IMR-90 (cell line): ENCODE measurements around the gene DENR. TPM values are rescaled to one million over a fixed set of nuclear protein-coding genes. Genes with fewer than 3 reads are reported as not detected.

Experiments
- ATAC-seq: fragments of 200-7000 bp; cut with Tn5 transposase; 2 replicates; pipeline ENCODE4 v1.9.1; 2020; ENCODE audit warnings: low read depth, mild to moderate bottlenecking, moderate library complexity
- BruUV-seq: library from RNA; stranded (reverse); fragments of 400-500 nt; replicated peaks from 2 replicates; lab custom pipeline; 2021; lab: Mats Ljungman, UMichigan
- CTCF ChIA-PET: fragments of 300-600 bp; formaldehyde crosslinking; extraction: SDS; loops from one replicate; lab custom pipeline; 2021; ENCODE audit warnings: antibody characterized with exemption; lab: Yijun Ruan, JAX
- POLR2A ChIA-PET: fragments of 300-600 bp; sonication (Branson Sonifier 250); formaldehyde crosslinking; loops from one replicate; lab custom pipeline; 2022; ENCODE audit warnings: antibody characterized with exemption; ENCODE audit not compliant: unreplicated experiment; lab: Charles Lee
- DNase-seq: peaks from one replicate; pipeline ENCODE4 v3.0.0; 2013
- H2AFZ ChIP-seq: replicated peaks from 2 replicates; pipeline ENCODE3; 2013; ENCODE audit warnings: low read length, mild to moderate bottlenecking; ENCODE audit not compliant: poor library complexity
- H2AK5ac ChIP-seq: 2 replicates; pipeline ENCODE4 v1.6.1; 2013; ENCODE audit warnings: low read depth, low read length, inconsistent platforms
- H2AK9ac ChIP-seq: replicated peaks from 2 replicates; pipeline ENCODE3; 2013; ENCODE audit warnings: mild to moderate bottlenecking, low read depth, low read length, moderate library complexity; ENCODE audit not compliant: poor library complexity
- H2BK120ac ChIP-seq: 2 replicates; pipeline ENCODE4 v1.6.1; 2013; ENCODE audit warnings: low read depth, low read length, inconsistent platforms
- H2BK15ac ChIP-seq: 3 replicates; pipeline ENCODE4 v1.6.1; 2013; ENCODE audit warnings: low read depth, low read length, inconsistent platforms
- H2BK20ac ChIP-seq: 2 replicates; pipeline ENCODE4 v1.6.1; 2013; ENCODE audit warnings: low read depth, mild to moderate bottlenecking, inconsistent platforms, low read length, moderate library complexity
- H2BK5ac ChIP-seq: 2 replicates; pipeline ENCODE4 v1.6.1; 2013; ENCODE audit warnings: mild to moderate bottlenecking, low read depth, low read length, inconsistent platforms; ENCODE audit not compliant: poor library complexity, severe bottlenecking
- H3K14ac ChIP-seq: replicated peaks from 2 replicates; pipeline ENCODE4 v1.6.1; 2013; ENCODE audit warnings: low read depth, low read length, inconsistent platforms
- H3K18ac ChIP-seq: 2 replicates; pipeline ENCODE4 v1.6.1; 2013; ENCODE audit warnings: low read depth, low read length, control low read depth
- H3K23ac ChIP-seq: 2 replicates; pipeline ENCODE4 v1.6.1; 2013; ENCODE audit warnings: low read depth, low read length, inconsistent platforms
- H3K27ac ChIP-seq: 2 replicates; pipeline ENCODE4 v1.5.1; 2013; ENCODE audit warnings: mild to moderate bottlenecking, control low read depth, low read length; ENCODE audit not compliant: insufficient read depth
- H3K27me3 ChIP-seq: 2 replicates; pipeline ENCODE4 v1.6.1; 2013; ENCODE audit warnings: low read length; ENCODE audit not compliant: control insufficient read depth, insufficient read depth
- H3K36me3 ChIP-seq: 2 replicates; pipeline ENCODE4 v1.6.1; 2013; ENCODE audit warnings: low read length, mixed read lengths; ENCODE audit not compliant: control insufficient read depth, insufficient read depth
- H3K4ac ChIP-seq: 2 replicates; pipeline ENCODE4 v1.6.1; 2013; ENCODE audit warnings: low read depth, low read length, inconsistent platforms
- H3K4me1 ChIP-seq: 2 replicates; pipeline ENCODE4 v1.6.1; 2013; ENCODE audit warnings: low read length, mixed read lengths; ENCODE audit not compliant: control insufficient read depth, insufficient read depth
- H3K4me2 ChIP-seq: 2 replicates; pipeline ENCODE4 v1.6.1; 2013; ENCODE audit warnings: low read depth, mild to moderate bottlenecking, control low read depth, low read length, moderate library complexity
- H3K4me3 ChIP-seq: 2 replicates; pipeline ENCODE4 v1.5.1; 2013; ENCODE audit warnings: low read depth, mild to moderate bottlenecking, control low read depth, low read length, moderate library complexity; ENCODE audit not compliant: insufficient read depth
- H3K56ac ChIP-seq: 2 replicates; pipeline ENCODE4 v1.6.1; 2013; ENCODE audit warnings: low read length, inconsistent platforms; ENCODE audit not compliant: insufficient read depth; ENCODE audit errors: extremely low read depth
- H3K79me1 ChIP-seq, 2 experiments: 2 replicates each; pipeline ENCODE4 v1.6.1; 2013; ENCODE audit warnings: low read length in 2 of 2, inconsistent platforms in 1 of 2, low read depth in 1 of 2
- H3K9ac ChIP-seq: 2 replicates; pipeline ENCODE4 v1.6.1; 2013; ENCODE audit warnings: low read depth, low read length, control low read depth
- H3K9me1 ChIP-seq: 2 replicates; pipeline ENCODE4 v1.6.1; 2013; ENCODE audit warnings: low read length, inconsistent platforms; ENCODE audit not compliant: insufficient read depth
- H3K9me3 ChIP-seq: 2 replicates; pipeline ENCODE4 v1.6.1; 2013; ENCODE audit warnings: low read length; ENCODE audit not compliant: control insufficient read depth, insufficient read depth
- H4K20me1 ChIP-seq: 2 replicates; pipeline ENCODE4 v1.6.1; 2013; ENCODE audit warnings: low read length, inconsistent platforms; ENCODE audit not compliant: insufficient read depth
- H4K5ac ChIP-seq: 2 replicates; pipeline ENCODE4 v1.6.1; 2013; ENCODE audit warnings: mild to moderate bottlenecking, low read depth, low read length, control low read depth
- H4K8ac ChIP-seq, 2 experiments: 2 replicates each; pipeline ENCODE4 v1.6.1; 2013; ENCODE audit warnings: low read depth in 2 of 2, low read length in 2 of 2, control low read depth in 1 of 2, inconsistent platforms in 1 of 2
- H4K91ac ChIP-seq: 2 replicates; pipeline ENCODE4 v1.6.1; 2013; ENCODE audit warnings: low read depth, low read length, inconsistent platforms; ENCODE audit not compliant: insufficient read depth
- CEBPB ChIP-seq: IDR thresholded peaks from 2 replicates; pipeline ENCODE4 v1.6.1; 2012; ENCODE audit warnings: low read depth, low read length, improper control_type of control experiment
- POLR2A ChIP-seq: IDR thresholded peaks from 2 replicates; pipeline ENCODE4 v1.6.1; 2012; ENCODE audit warnings: mild to moderate bottlenecking, low read depth, low read length
- WGBS, 2 experiments: methylation state at CpG; one replicate each; pipeline versions ENCODE4 v1.1.5 to v1.1.7; 2013; ENCODE audit warnings: missing lambda C conversion rate in 2 of 2; ENCODE audit not compliant: insufficient read length in 1 of 2; ENCODE audit errors: extremely low coverage in 2 of 2; 5-methylcytosine and 5-hydroxymethylcytosine counted together
- dilution Hi-C: fragments of 300-500 bp; cut with HindIII; formaldehyde crosslinking; loops from one replicate; pipeline ENCODE4 v1.14.3; 2018; ENCODE audit warnings: low sequenced_read_pairs; ENCODE audit not compliant: unreplicated experiment
- in situ Hi-C: fragments of 300-500 bp; cut with MboI; formaldehyde crosslinking; loops from 3 replicates; pipeline ENCODE4 v1.14.3; 2019; ENCODE audit warnings: low sequenced_read_pairs, inconsistent platforms, mixed read lengths
- intact Hi-C: fragments of 100-400 bp; cut with micrococcal nuclease; formaldehyde crosslinking; loops from 2 replicates; pipeline ENCODE4 v1.10.0; 2022
- polyA plus RNA-seq, 3 experiments: library from polyadenylated mRNA; depleted of rRNA; stranded (reverse); fragments of >200 nt; gene quantifications; 2 replicates each; pipeline ENCODE4 v1.2.3, GENCODE V29; 2012; ENCODE audit warnings: low replicate concordance in 1 of 3
- total RNA-seq: library from RNA; depleted of rRNA; stranded (reverse); fragments of >200 nt; gene quantifications from 2 replicates; pipeline ENCODE4 v1.2.3, GENCODE V29; 2012
- TF ChIP-seq, protein P1 (sequence below): fragments of 150-350 bp; IDR thresholded peaks from 2 replicates; pipeline ENCODE4 v1.6.1; 2017; ENCODE audit warnings: mild to moderate bottlenecking, antibody characterized with exemption, low read length, low read depth
- TF ChIP-seq, protein P2 (sequence below): conservative IDR thresholded peaks from 2 replicates; pipeline ENCODE4 v1.5.1; 2012; ENCODE audit warnings: mild to moderate bottlenecking, low read depth, low read length, improper control_type of control experiment

Gene DENR
- total and polyA plus RNA-seq, 2 of the 4 experiments (the other 2 are of a cell fraction), result 8.2 to 24.5 TPM

DNA sequence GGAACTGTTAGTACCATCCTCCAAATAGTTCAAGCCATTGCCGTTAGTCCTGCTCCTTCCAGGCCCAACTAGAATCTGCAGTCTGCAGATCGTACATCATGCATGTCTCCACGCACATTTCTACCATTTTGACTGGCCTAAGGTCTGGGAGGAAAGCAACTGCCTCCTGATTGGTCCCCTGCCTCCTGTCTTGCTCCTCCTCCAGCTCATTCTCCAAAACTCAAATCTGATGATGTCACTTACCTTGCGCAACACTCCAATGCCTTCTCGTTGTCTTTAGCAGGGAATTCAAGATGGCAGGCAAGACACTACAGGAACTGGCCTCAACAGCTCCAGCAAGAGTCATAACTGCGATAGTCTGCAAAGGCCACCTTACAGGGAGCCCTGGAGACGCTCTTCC is 12.3 kb upstream of the DENR start:
- peak overlapping the region; percentile 50 for H2AK9ac ChIP-seq
- no peak overlapping the region for H4K5ac ChIP-seq
- no peak overlapping the region for H2BK20ac ChIP-seq
- H2AK5ac ChIP-seq, result no peak overlapping the region
- no peak overlapping the region for H3K56ac ChIP-seq
- in situ Hi-C loops (no loop called here), dilution Hi-C loops (no loop called here), intact Hi-C loops (no loop called here)
- H3K9ac ChIP-seq, result no peak overlapping the region
- DNase-seq (no peak), ATAC-seq (no peak)
- H3K14ac ChIP-seq, result no peak overlapping the region
- ChIA-PET POLR2A (interaction anchor here (0.7 kb wide), 1 partner anchor 26 kb away, joined by 3 read pairs; no protein-coding TSS in a partner anchor), CTCF (no interaction called here)
- no peaks in the 10 kb centered on the region for H3K36me3 ChIP-seq
- no peaks in the 10 kb centered on the region for H3K9me1 ChIP-seq
- no peak overlapping the region for H2BK5ac ChIP-seq
- no peaks in the 10 kb centered on the region for H3K27me3 ChIP-seq
- no peak overlapping the region for H2BK120ac ChIP-seq
- no peaks in the 10 kb centered on the region for H3K79me1 ChIP-seq
- no peak overlapping the region for H4K91ac ChIP-seq
- H3K4ac ChIP-seq, result no peak overlapping the region
- TF ChIP-seq CEBPB (peak; percentile 94), POLR2A (no peak)
- TF ChIP-seq, protein P1, sequence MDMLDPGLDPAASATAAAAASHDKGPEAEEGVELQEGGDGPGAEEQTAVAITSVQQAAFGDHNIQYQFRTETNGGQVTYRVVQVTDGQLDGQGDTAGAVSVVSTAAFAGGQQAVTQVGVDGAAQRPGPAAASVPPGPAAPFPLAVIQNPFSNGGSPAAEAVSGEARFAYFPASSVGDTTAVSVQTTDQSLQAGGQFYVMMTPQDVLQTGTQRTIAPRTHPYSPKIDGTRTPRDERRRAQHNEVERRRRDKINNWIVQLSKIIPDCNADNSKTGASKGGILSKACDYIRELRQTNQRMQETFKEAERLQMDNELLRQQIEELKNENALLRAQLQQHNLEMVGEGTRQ, result no peak
- TF ChIP-seq, protein P2, sequence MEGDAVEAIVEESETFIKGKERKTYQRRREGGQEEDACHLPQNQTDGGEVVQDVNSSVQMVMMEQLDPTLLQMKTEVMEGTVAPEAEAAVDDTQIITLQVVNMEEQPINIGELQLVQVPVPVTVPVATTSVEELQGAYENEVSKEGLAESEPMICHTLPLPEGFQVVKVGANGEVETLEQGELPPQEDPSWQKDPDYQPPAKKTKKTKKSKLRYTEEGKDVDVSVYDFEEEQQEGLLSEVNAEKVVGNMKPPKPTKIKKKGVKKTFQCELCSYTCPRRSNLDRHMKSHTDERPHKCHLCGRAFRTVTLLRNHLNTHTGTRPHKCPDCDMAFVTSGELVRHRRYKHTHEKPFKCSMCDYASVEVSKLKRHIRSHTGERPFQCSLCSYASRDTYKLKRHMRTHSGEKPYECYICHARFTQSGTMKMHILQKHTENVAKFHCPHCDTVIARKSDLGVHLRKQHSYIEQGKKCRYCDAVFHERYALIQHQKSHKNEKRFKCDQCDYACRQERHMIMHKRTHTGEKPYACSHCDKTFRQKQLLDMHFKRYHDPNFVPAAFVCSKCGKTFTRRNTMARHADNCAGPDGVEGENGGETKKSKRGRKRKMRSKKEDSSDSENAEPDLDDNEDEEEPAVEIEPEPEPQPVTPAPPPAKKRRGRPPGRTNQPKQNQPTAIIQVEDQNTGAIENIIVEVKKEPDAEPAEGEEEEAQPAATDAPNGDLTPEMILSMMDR, result no peak
- no peak overlapping the region for H3K4me3 ChIP-seq
- no peak overlapping the region for H3K23ac ChIP-seq
- no TSS peak for BruUV-seq
- H3K18ac ChIP-seq, result no peak overlapping the region
- no peaks in the 10 kb centered on the region for H3K4me1 ChIP-seq
- H3K4me2 ChIP-seq, result no peak overlapping the region
- H2AFZ ChIP-seq, result peak overlapping the region; percentile 46
- WGBS, 2 experiments, result 81% methylated on average over 4 of the region's 7 CpGs; no CpG with 5 or more reads in 1 of the 2 experiments
- no peaks in the 10 kb centered on the region for H4K20me1 ChIP-seq
- H3K27ac ChIP-seq, result no peak overlapping the region
- H2BK15ac ChIP-seq, result no peak overlapping the region
- H4K8ac ChIP-seq, result no peak overlapping the region
- peaks cover 2% of the 10 kb centered on the region; the same call in 1 of the 2 replicates for H3K9me3 ChIP-seq
